ENCODE measurements around the gene CADM1. TPM values are rescaled to one million over a fixed set of nuclear protein-coding genes. Genes with fewer than 3 reads are reported as not detected.

CADM1 gene
- total RNA-seq, 1 experiment from 2014 or later = 12.9 TPM

GRCh38 chr11:115147243-115147807, 356.9 kb downstream of the CADM1 start:
- Histone ChIP-seq H3K27me3 (replicated peaks; ENCODE audit: insufficient read depth, low read depth, low read length, poor library complexity) (peaks cover 5% of the 10 kb centered on the region), H3K4me1 (ENCODE audit: insufficient read depth, low read length, poor library complexity, severe bottlenecking) (no peaks in the 10 kb centered on the region), H3K9me3 (ENCODE audit: low read depth, low read length, poor library complexity, severe bottlenecking) (no peaks in the 10 kb centered on the region), H3K27ac (ENCODE audit: low read depth, low read length, poor library complexity, severe bottlenecking) (no peak overlapping the region), H3K4me3 (ENCODE audit: low read depth, low read length, poor library complexity, severe bottlenecking) (no peak overlapping the region), H3K36me3 (ENCODE audit: insufficient read depth, low read length, poor library complexity, severe bottlenecking) (no peaks in the 10 kb centered on the region)
- ChIA-PET POLR2A (ENCODE audit: low non-redundant PET) (no interaction called here), CTCF (no interaction called here)
- no TSS peak for BruUV-seq (replicated peaks)
- no peak for DNase-seq (ENCODE audit: low spot score)
- intact Hi-C loops (cut with micrococcal nuclease; ENCODE audit: unreplicated experiment) = loop anchor here (10.0 kb wide), 1 partner anchor 373 kb away; no protein-coding TSS in a partner anchor
- no peak for TF ChIP-seq CTCF (conservative IDR thresholded peaks at IDR 0.05; ENCODE audit: low read depth, low read length)
- no peak for TF ChIP-seq EZH2 (IDR thresholded peaks at IDR 0.05; ENCODE audit: borderline replicate concordance, low read depth, low read length, poor library complexity, severe bottlenecking)

GRCh38 chr11:115146425-115146824, 357.8 kb downstream of the CADM1 start:
- ChIA-PET CTCF (interaction anchor here (0.7 kb wide), 1 partner anchor 1270 kb away, joined by 12 read pairs; no protein-coding TSS in a partner anchor), POLR2A (ENCODE audit: low non-redundant PET) (no interaction called here)
- Histone ChIP-seq H3K27me3 (replicated peaks; ENCODE audit: insufficient read depth, low read depth, low read length, poor library complexity) (peaks cover 5% of the 10 kb centered on the region), H3K27ac (ENCODE audit: low read depth, low read length, poor library complexity, severe bottlenecking) (no peak overlapping the region), H3K36me3 (ENCODE audit: insufficient read depth, low read length, poor library complexity, severe bottlenecking) (no peaks in the 10 kb centered on the region), H3K9me3 (ENCODE audit: low read depth, low read length, poor library complexity, severe bottlenecking) (no peaks in the 10 kb centered on the region), H3K4me1 (ENCODE audit: insufficient read depth, low read length, poor library complexity, severe bottlenecking) (no peaks in the 10 kb centered on the region), H3K4me3 (ENCODE audit: low read depth, low read length, poor library complexity, severe bottlenecking) (no peak overlapping the region)
- DNase-seq (ENCODE audit: low spot score) = no peak
- BruUV-seq (replicated peaks) = no TSS peak
- no peak for TF ChIP-seq CTCF (conservative IDR thresholded peaks at IDR 0.05; ENCODE audit: low read depth, low read length)
- no peak for TF ChIP-seq EZH2 (IDR thresholded peaks at IDR 0.05; ENCODE audit: borderline replicate concordance, low read depth, low read length, poor library complexity, severe bottlenecking)
- intact Hi-C loops (cut with micrococcal nuclease; ENCODE audit: unreplicated experiment) = loop anchor here (10.0 kb wide), 1 partner anchor 372 kb away; no protein-coding TSS in a partner anchor

GRCh38 chr11:115145324-115145723, 358.9 kb downstream of the CADM1 start:
- Histone ChIP-seq H3K4me1 (ENCODE audit: insufficient read depth, low read length, poor library complexity, severe bottlenecking) (no peaks in the 10 kb centered on the region), H3K4me3 (ENCODE audit: low read depth, low read length, poor library complexity, severe bottlenecking) (no peak overlapping the region), H3K9me3 (ENCODE audit: low read depth, low read length, poor library complexity, severe bottlenecking) (no peaks in the 10 kb centered on the region), H3K36me3 (ENCODE audit: insufficient read depth, low read length, poor library complexity, severe bottlenecking) (no peaks in the 10 kb centered on the region), H3K27ac (ENCODE audit: low read depth, low read length, poor library complexity, severe bottlenecking) (no peak overlapping the region), H3K27me3 (replicated peaks; ENCODE audit: insufficient read depth, low read depth, low read length, poor library complexity) (peaks cover 5% of the 10 kb centered on the region)
- ChIA-PET CTCF (no interaction called here), POLR2A (ENCODE audit: low non-redundant PET) (no interaction called here)
- BruUV-seq (replicated peaks) = no TSS peak
- no peak for DNase-seq (ENCODE audit: low spot score)
- TF ChIP-seq EZH2 (IDR thresholded peaks at IDR 0.05; ENCODE audit: borderline replicate concordance, low read depth, low read length, poor library complexity, severe bottlenecking) (no peak), CTCF (conservative IDR thresholded peaks at IDR 0.05; ENCODE audit: low read depth, low read length) (no peak)
- intact Hi-C loops (cut with micrococcal nuclease; ENCODE audit: unreplicated experiment) = loop anchor here (10.0 kb wide), 1 partner anchor 371 kb away; no protein-coding TSS in a partner anchor
